H9 (cell line): ENCODE data around the gene TMEM100. TPM values are rescaled to one million over a fixed set of nuclear protein-coding genes. Genes with fewer than 3 reads are reported as not detected.
A peak's percentile ranks its signal among the peaks of the same experiment; 100 is the strongest.

Source experiments
- DNase-seq: peaks from one replicate; pipeline ENCODE4 v3.0.0-alpha.2; 2017
- H2AFZ ChIP-seq: one replicate; pipeline ENCODE4 v1.6.1; 2013; ENCODE audit warnings: mild to moderate bottlenecking, low read length, control low read depth, moderate library complexity
- H2AK5ac ChIP-seq: 2 replicates; pipeline ENCODE4 v1.6.1; 2013; ENCODE audit warnings: low read length, control low read depth, mixed read lengths; ENCODE audit not compliant: insufficient read length
- H2BK120ac ChIP-seq: one replicate; pipeline ENCODE4 v1.6.1; 2013; ENCODE audit warnings: low read depth, mild to moderate bottlenecking, low read length, control low read depth, inconsistent platforms; ENCODE audit not compliant: poor library complexity, severe bottlenecking
- H2BK12ac ChIP-seq: 2 replicates; pipeline ENCODE4 v1.6.1; 2013; ENCODE audit warnings: low read length, control low read depth, mixed read lengths, low read depth; ENCODE audit not compliant: insufficient read length
- H2BK15ac ChIP-seq: 2 replicates; pipeline ENCODE4 v1.6.1; 2013; ENCODE audit warnings: low read depth, low read length, control low read depth
- H2BK20ac ChIP-seq: one replicate; pipeline ENCODE4 v1.6.1; 2013; ENCODE audit warnings: low read depth, mild to moderate bottlenecking, low read length, control low read depth, inconsistent platforms; ENCODE audit not compliant: poor library complexity, severe bottlenecking
- H2BK5ac ChIP-seq: 2 replicates; pipeline ENCODE4 v1.6.1; 2013; ENCODE audit warnings: low read length, control low read depth, mixed read lengths; ENCODE audit not compliant: insufficient read length
- H3K14ac ChIP-seq: 2 replicates; pipeline ENCODE4 v1.6.1; 2013; ENCODE audit warnings: low read length, control low read depth; ENCODE audit not compliant: insufficient read depth
- H3K18ac ChIP-seq: 2 replicates; pipeline ENCODE4 v1.6.1; 2013; ENCODE audit warnings: low read depth, mild to moderate bottlenecking, mixed read lengths, low read length, control low read depth; ENCODE audit not compliant: insufficient read length
- H3K23ac ChIP-seq: 2 replicates; pipeline ENCODE4 v1.6.1; 2013; ENCODE audit warnings: low read length, control low read depth, mixed read lengths, low read depth; ENCODE audit not compliant: insufficient read length
- H3K23me2 ChIP-seq: 2 replicates; pipeline ENCODE4 v1.6.1; 2013; ENCODE audit warnings: low read depth, mild to moderate bottlenecking, mixed read lengths, low read length, control low read depth; ENCODE audit not compliant: insufficient read length, poor library complexity, severe bottlenecking
- H3K27ac ChIP-seq: 2 replicates; pipeline ENCODE4 v1.5.1; 2013; ENCODE audit warnings: low read length, control low read depth, mixed read lengths, low read depth; ENCODE audit not compliant: insufficient read length
- H3K27me3 ChIP-seq: 2 replicates; pipeline ENCODE4 v1.6.1; 2013; ENCODE audit warnings: low read length, control low read depth, inconsistent platforms; ENCODE audit not compliant: insufficient read depth
- H3K4ac ChIP-seq: 2 replicates; pipeline ENCODE4 v1.6.1; 2013; ENCODE audit warnings: low read depth, mild to moderate bottlenecking, control low read depth, inconsistent platforms, low read length, moderate library complexity
- H3K4me1 ChIP-seq: 2 replicates; pipeline ENCODE4 v1.6.1; 2013; ENCODE audit warnings: low read length, control low read depth, inconsistent platforms; ENCODE audit not compliant: insufficient read depth
- H3K4me2 ChIP-seq: 2 replicates; pipeline ENCODE4 v1.6.1; 2013; ENCODE audit warnings: low read length, control low read depth, mixed read lengths; ENCODE audit not compliant: insufficient read length, insufficient read depth
- H3K56ac ChIP-seq: 2 replicates; pipeline ENCODE4 v1.6.1; 2013; ENCODE audit warnings: low read depth, mild to moderate bottlenecking, mixed read lengths, low read length, control low read depth; ENCODE audit not compliant: insufficient read length
- H3K79me1 ChIP-seq: 2 replicates; pipeline ENCODE4 v1.6.1; 2013; ENCODE audit warnings: low read depth, mild to moderate bottlenecking, moderate library complexity, low read length, control low read depth, inconsistent platforms; ENCODE audit not compliant: insufficient read depth, poor library complexity, severe bottlenecking
- H3K79me2 ChIP-seq: 2 replicates; pipeline ENCODE4 v1.6.1; 2013; ENCODE audit warnings: low read length, control low read depth, inconsistent platforms; ENCODE audit not compliant: insufficient read depth
- H3K9ac ChIP-seq: 2 replicates; pipeline ENCODE4 v1.6.1; 2013; ENCODE audit warnings: low read length, control low read depth, mixed read lengths; ENCODE audit not compliant: insufficient read length; ENCODE audit errors: extremely low read depth
- H3K9me3 ChIP-seq: one replicate; pipeline ENCODE4 v1.6.1; 2013; ENCODE audit warnings: low read depth, low read length, inconsistent platforms; ENCODE audit not compliant: control insufficient read depth
- H3T11ph ChIP-seq: one replicate; pipeline ENCODE4 v1.6.1; 2013; ENCODE audit warnings: mild to moderate bottlenecking, low read length, control low read depth, inconsistent platforms
- H4K20me1 ChIP-seq: one replicate; pipeline ENCODE4 v1.6.1; 2013; ENCODE audit not compliant: control insufficient read depth, insufficient read length, insufficient read depth
- H4K5ac ChIP-seq: 2 replicates; pipeline ENCODE4 v1.6.1; 2013; ENCODE audit warnings: low read depth, mild to moderate bottlenecking, mixed read lengths, low read length, control low read depth; ENCODE audit not compliant: insufficient read length
- H4K8ac ChIP-seq: replicated peaks from 2 replicates; pipeline ENCODE4 v1.6.1; 2013; ENCODE audit warnings: low read length, control low read depth, mixed read lengths, low read depth; ENCODE audit not compliant: insufficient read length
- H4K91ac ChIP-seq: 2 replicates; pipeline ENCODE4 v1.6.1; 2013; ENCODE audit warnings: low read depth, mild to moderate bottlenecking, moderate library complexity, mixed read lengths, low read length, control low read depth; ENCODE audit not compliant: insufficient read length
- H3K27ac Mint-ChIP-seq, 3 experiments: 2 replicates in 2 of 3; 3 replicates in 1 of 3; pipeline ENCODE4 v1.8.0; 2020 to 2021; ENCODE audit warnings: mixed read lengths in 3 of 3, mild to moderate bottlenecking in 1 of 3, moderate library complexity in 1 of 3
- H3K27me3 Mint-ChIP-seq: 2 replicates; pipeline ENCODE4 v1.8.0; 2021; ENCODE audit warnings: low read depth, mild to moderate bottlenecking, moderate library complexity, mixed read lengths
- H3K36me3 Mint-ChIP-seq, 3 experiments: 2 replicates in 2 of 3; 3 replicates in 1 of 3; pipeline ENCODE4 v1.8.0; 2020 to 2021; ENCODE audit warnings: low read depth in 3 of 3, mixed read lengths in 3 of 3; ENCODE audit not compliant: insufficient read depth in 1 of 3
- H3K4me1 Mint-ChIP-seq, 2 experiments: 2 replicates each; pipeline ENCODE4 v1.8.0; 2020; ENCODE audit warnings: mixed read lengths in 2 of 2
- H3K4me3 Mint-ChIP-seq, 2 experiments: 2 replicates in 1 of 2; 3 replicates in 1 of 2; pipeline ENCODE4 v1.8.0; 2020 to 2021; ENCODE audit warnings: mild to moderate bottlenecking in 2 of 2, mixed read lengths in 2 of 2, moderate library complexity in 1 of 2
- H3K9me3 Mint-ChIP-seq, 2 experiments: 2 replicates in 1 of 2; 3 replicates in 1 of 2; pipeline ENCODE4 v1.8.0; 2020; ENCODE audit warnings: mild to moderate bottlenecking in 2 of 2, mixed read lengths in 2 of 2, moderate library complexity in 1 of 2
- CTCF ChIP-seq: fragments of 200-600 bp; sonication (generic); conservative IDR thresholded peaks from 3 replicates; pipeline ENCODE4 v1.8.0; 2021; ENCODE audit warnings: antibody characterized with exemption, mild to moderate bottlenecking
- WGBS: extraction: QIAGEN DNeasy Blood & Tissue Kit; methylation state at CpG from one replicate; pipeline ENCODE4 v1.1.7; 2013; ENCODE audit warnings: missing lambda C conversion rate, low lambda C conversion rate, mixed read lengths; ENCODE audit not compliant: insufficient read length; ENCODE audit errors: extremely low coverage; 5-methylcytosine and 5-hydroxymethylcytosine counted together
- total RNA-seq: library from RNA; stranded (reverse); gene quantifications from 2 replicates; pipeline ENCODE4 v1.2.1, GENCODE V29; 2021

Gene TMEM100
- total RNA-seq, 1 experiment from 2014 or later: 0.17 TPM

GRCh38 chr17:55735731-55736405, 13.2 kb upstream of the TMEM100 start:
- H3K9ac ChIP-seq: no peak overlapping the region
- H3K27me3 ChIP-seq: 0 out of 2 replicates have a peak, but pooled peaks cover 3% of the 10 kb centered on the region
- peaks cover 8% of the 10 kb centered on the region; the same call in 1 of the 2 replicates for H3K4me1 ChIP-seq
- WGBS: no CpG with 5 or more reads among the region's 5 CpGs
- no peak overlapping the region for H3K4me2 ChIP-seq
- no peaks in the 10 kb centered on the region for H3K23me2 ChIP-seq
- H3K14ac ChIP-seq: no peak overlapping the region
- H2BK15ac ChIP-seq: no peak overlapping the region
- no peak overlapping the region for H4K5ac ChIP-seq
- H4K91ac ChIP-seq: no peak overlapping the region
- Mint-ChIP-seq H3K36me3 (no peaks in the 10 kb centered on the region), H3K9me3 (no peaks in the 10 kb centered on the region), H3K4me3 (no peak overlapping the region), H3K27ac (no peak overlapping the region), H3K4me1 (peaks cover 36 to 40% of the 10 kb centered on the region in 2 experiments), H3K27me3 (no peaks in the 10 kb centered on the region)
- H2AK5ac ChIP-seq: no peak overlapping the region
- H3K23ac ChIP-seq: no peak overlapping the region
- DNase-seq: no peak
- H3K56ac ChIP-seq: no peak overlapping the region
- H2BK5ac ChIP-seq: no peak overlapping the region
- no peak overlapping the region for H3K27ac ChIP-seq
- H2BK120ac ChIP-seq: no peak overlapping the region
- peak; percentile 78 for TF ChIP-seq CTCF
- no peak overlapping the region for H2BK20ac ChIP-seq
- H2BK12ac ChIP-seq: no peak overlapping the region
- no peak overlapping the region for H2AFZ ChIP-seq
- no peak overlapping the region for H3K18ac ChIP-seq
- no peaks in the 10 kb centered on the region for H4K20me1 ChIP-seq
- H3K9me3 ChIP-seq: no peaks in the 10 kb centered on the region
- H3T11ph ChIP-seq: no peak overlapping the region
- no peaks in the 10 kb centered on the region for H3K79me2 ChIP-seq
- H4K8ac ChIP-seq: no peak overlapping the region
- H3K79me1 ChIP-seq: no peaks in the 10 kb centered on the region
- no peak overlapping the region for H3K4ac ChIP-seq
